ENCODE results near the gene SUPT3H. TPM values are rescaled to one million over a fixed set of nuclear protein-coding genes. Genes with fewer than 3 reads are reported as not detected.

Gene SUPT3H
- total RNA-seq, 1 donor from 2014 or later: 6.7 TPM

DNA sequence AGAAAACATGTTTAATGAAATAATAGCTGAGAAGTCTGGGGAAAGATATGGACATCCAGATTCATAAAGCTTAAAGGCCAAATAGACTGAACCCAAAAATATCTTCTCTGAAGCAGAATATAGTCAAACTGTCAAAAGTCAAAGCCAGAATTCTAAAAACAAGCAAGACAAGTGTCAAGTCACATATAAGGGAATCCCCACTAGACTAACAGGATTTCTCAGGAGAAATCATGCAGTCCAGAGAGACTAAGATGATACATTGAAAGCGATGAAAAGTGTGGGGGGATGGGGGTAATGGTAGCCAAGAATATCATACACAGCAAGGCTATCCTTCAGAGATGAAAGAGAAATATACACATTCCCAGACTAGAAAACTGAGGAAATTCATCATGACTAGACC, 162.0 kb downstream of the SUPT3H start:
- H3K4me1 ChIP-seq: no peaks in the 10 kb centered on the region
- no peaks in the 10 kb centered on the region for H3K27me3 ChIP-seq (ENCODE audit: low read depth)
- no peak for DNase-seq
- intact Hi-C loops (cut with DNase I): no loop called here
- no peak overlapping the region for H3K4me3 ChIP-seq
- H3K36me3 ChIP-seq: no peaks in the 10 kb centered on the region
- no peak for ATAC-seq
- TF ChIP-seq, protein P1, sequence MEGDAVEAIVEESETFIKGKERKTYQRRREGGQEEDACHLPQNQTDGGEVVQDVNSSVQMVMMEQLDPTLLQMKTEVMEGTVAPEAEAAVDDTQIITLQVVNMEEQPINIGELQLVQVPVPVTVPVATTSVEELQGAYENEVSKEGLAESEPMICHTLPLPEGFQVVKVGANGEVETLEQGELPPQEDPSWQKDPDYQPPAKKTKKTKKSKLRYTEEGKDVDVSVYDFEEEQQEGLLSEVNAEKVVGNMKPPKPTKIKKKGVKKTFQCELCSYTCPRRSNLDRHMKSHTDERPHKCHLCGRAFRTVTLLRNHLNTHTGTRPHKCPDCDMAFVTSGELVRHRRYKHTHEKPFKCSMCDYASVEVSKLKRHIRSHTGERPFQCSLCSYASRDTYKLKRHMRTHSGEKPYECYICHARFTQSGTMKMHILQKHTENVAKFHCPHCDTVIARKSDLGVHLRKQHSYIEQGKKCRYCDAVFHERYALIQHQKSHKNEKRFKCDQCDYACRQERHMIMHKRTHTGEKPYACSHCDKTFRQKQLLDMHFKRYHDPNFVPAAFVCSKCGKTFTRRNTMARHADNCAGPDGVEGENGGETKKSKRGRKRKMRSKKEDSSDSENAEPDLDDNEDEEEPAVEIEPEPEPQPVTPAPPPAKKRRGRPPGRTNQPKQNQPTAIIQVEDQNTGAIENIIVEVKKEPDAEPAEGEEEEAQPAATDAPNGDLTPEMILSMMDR (IDR thresholded peaks at IDR 0.05): no peak
- H3K27ac ChIP-seq: no peak overlapping the region
- H3K9me3 ChIP-seq: peaks cover 8% of the 10 kb centered on the region

GRCh38 chr6:45212976-45213375, 164.8 kb downstream of the SUPT3H start:
- TF ChIP-seq, protein P1 (IDR thresholded peaks at IDR 0.05): no peak
- no peak overlapping the region for H3K27ac ChIP-seq
- ATAC-seq (no peak), DNase-seq (no peak)
- H3K36me3 ChIP-seq: no peaks in the 10 kb centered on the region
- H3K4me1 ChIP-seq: no peaks in the 10 kb centered on the region
- H3K9me3 ChIP-seq: peaks cover 22% of the 10 kb centered on the region
- intact Hi-C loops (cut with DNase I): no loop called here
- H3K27me3 ChIP-seq (ENCODE audit: low read depth): no peaks in the 10 kb centered on the region
- H3K4me3 ChIP-seq: no peak overlapping the region

GRCh38 chr6:45209762-45210161, 168.0 kb downstream of the SUPT3H start:
- Histone ChIP-seq H3K27me3 (ENCODE audit: low read depth) (no peaks in the 10 kb centered on the region), H3K9me3 (peaks cover 15% of the 10 kb centered on the region), H3K4me1 (no peaks in the 10 kb centered on the region), H3K4me3 (no peak overlapping the region), H3K27ac (no peak overlapping the region), H3K36me3 (no peaks in the 10 kb centered on the region)
- TF ChIP-seq, protein P1 (IDR thresholded peaks at IDR 0.05): no peak
- ATAC-seq: no peak
- DNase-seq: no peak
- intact Hi-C loops (cut with DNase I): no loop called here

- intact Hi-C loops (cut with DNase I): no loop called here
- no peaks in the 10 kb centered on the region for H3K27me3 ChIP-seq (ENCODE audit: low read depth)
- no peak overlapping the region for H3K4me3 ChIP-seq
- TF ChIP-seq, protein P1 (IDR thresholded peaks at IDR 0.05): no peak
- no peak for ATAC-seq
- peaks cover 15% of the 10 kb centered on the region for H3K9me3 ChIP-seq
- no peak for DNase-seq
- no peaks in the 10 kb centered on the region for H3K4me1 ChIP-seq
- no peaks in the 10 kb centered on the region for H3K36me3 ChIP-seq
- no peak overlapping the region for H3K27ac ChIP-seq
Observed at GRCh38 chr6:45206793-45207492, 170.8 kb downstream of the SUPT3H start.

GRCh38 chr6:45201484-45201883, 176.2 kb downstream of the SUPT3H start:
- Histone ChIP-seq H3K4me1 (no peaks in the 10 kb centered on the region), H3K4me3 (no peak overlapping the region), H3K27me3 (ENCODE audit: low read depth) (no peaks in the 10 kb centered on the region), H3K9me3 (no peaks in the 10 kb centered on the region), H3K27ac (no peak overlapping the region), H3K36me3 (no peaks in the 10 kb centered on the region)
- intact Hi-C loops (cut with DNase I): no loop called here
- TF ChIP-seq, protein P1 (IDR thresholded peaks at IDR 0.05): no peak
- ATAC-seq (no peak), DNase-seq (no peak)
